ENCODE measurements around the gene LITAFD. TPM values are rescaled to one million over a fixed set of nuclear protein-coding genes. Genes with fewer than 3 reads are reported as not detected.

LITAFD gene
- total and polyA plus RNA-seq, 9 of the 15 experiments (the other 6 are each of a cell fraction or from before 2014, with no cell fraction given), result not detected

DNA sequence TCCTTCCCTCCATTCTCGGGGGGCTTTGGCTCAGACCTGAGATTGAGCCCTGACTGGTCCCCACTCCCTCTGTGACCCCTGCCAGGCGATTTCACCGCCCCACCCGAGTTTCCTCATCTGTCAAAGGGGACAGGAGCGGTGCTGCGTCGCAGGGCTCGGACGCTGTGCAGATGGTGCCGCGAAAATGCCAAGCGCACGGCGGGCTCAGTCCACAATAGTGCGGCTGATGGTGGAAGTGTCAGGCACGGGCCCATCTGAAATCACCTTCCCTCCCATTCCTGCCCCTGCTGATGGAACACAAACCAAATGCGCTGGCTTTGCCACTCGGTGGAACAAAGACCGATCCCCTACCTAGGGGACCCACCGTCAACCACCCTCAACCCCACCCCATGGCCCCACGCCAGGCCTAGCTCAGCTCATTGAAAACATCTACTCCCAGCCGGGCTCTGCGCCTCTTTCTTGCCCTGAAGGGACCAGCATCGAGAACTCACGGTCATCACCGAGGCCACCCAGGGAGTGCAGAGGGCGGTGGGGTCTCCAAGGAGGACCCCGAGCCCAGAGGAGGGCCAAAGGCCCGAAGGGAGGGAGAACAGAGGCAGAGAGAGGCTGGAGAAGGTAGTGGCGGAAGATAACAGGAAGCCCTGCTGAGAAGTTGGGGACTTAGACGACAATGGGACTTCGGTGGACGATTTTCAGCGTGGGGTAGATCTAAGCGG lies 14.8 kb upstream of the LITAFD start (continued):
- TF ChIP-seq, protein P1, sequence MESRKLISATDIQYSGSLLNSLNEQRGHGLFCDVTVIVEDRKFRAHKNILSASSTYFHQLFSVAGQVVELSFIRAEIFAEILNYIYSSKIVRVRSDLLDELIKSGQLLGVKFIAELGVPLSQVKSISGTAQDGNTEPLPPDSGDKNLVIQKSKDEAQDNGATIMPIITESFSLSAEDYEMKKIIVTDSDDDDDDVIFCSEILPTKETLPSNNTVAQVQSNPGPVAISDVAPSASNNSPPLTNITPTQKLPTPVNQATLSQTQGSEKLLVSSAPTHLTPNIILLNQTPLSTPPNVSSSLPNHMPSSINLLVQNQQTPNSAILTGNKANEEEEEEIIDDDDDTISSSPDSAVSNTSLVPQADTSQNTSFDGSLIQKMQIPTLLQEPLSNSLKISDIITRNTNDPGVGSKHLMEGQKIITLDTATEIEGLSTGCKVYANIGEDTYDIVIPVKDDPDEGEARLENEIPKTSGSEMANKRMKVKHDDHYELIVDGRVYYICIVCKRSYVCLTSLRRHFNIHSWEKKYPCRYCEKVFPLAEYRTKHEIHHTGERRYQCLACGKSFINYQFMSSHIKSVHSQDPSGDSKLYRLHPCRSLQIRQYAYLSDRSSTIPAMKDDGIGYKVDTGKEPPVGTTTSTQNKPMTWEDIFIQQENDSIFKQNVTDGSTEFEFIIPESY (CRISPR knock-in tag; IDR thresholded peaks at IDR 0.05), result peak; percentile 31; the same call in 1 of the 2 replicates
- TF ChIP-seq BRD9 (IDR thresholded peaks at IDR 0.05; ENCODE audit: low read depth, partially characterized antibody), result peak; percentile 12
- TF ChIP-seq NFYB (IDR thresholded peaks at IDR 0.05; ENCODE audit: extremely low read depth, insufficient read length), result no peak
- 0 out of 2 replicates have a peak, but pooled peaks have one; percentile 29 for TF ChIP-seq BRD4 (IDR thresholded peaks at IDR 0.05)
- no peak for TF ChIP-seq IFI16 (CRISPR knock-in tag; IDR thresholded peaks at IDR 0.05)
- no peak for TF ChIP-seq XRCC5 (IDR thresholded peaks at IDR 0.05; ENCODE audit: low read depth, low read length)
- TF ChIP-seq ZNF184 (CRISPR knock-in tag; IDR thresholded peaks at IDR 0.05), result no peak
- 0 out of 2 replicates have a peak, but pooled peaks have one; percentile 15 for TF ChIP-seq GABPB1 (CRISPR knock-in tag; IDR thresholded peaks at IDR 0.05)
- no peak for TF ChIP-seq NBN (IDR thresholded peaks at IDR 0.05; ENCODE audit: low read depth)
- TF ChIP-seq YY1 (IDR thresholded peaks at IDR 0.05; ENCODE audit: borderline replicate concordance in 1 of 3, control insufficient read depth in 1 of 3, extremely low read depth in 1 of 3, insufficient read depth in 3 of 3, insufficient read length in 1 of 3, insufficient replicate concordance in 2 of 3, low read depth in 1 of 3, low read length in 2 of 3), result no peak
- 0 out of 2 replicates have a peak, but pooled peaks have one; percentile 19 for TF ChIP-seq HDGF (IDR thresholded peaks at IDR 0.05)
- peak; percentile 62 for TF ChIP-seq POLR2G (IDR thresholded peaks at IDR 0.05; ENCODE audit: low read depth, low read length)
- TF ChIP-seq ZNF551 (CRISPR knock-in tag; IDR thresholded peaks at IDR 0.05), result no peak
- TF ChIP-seq, protein P2, sequence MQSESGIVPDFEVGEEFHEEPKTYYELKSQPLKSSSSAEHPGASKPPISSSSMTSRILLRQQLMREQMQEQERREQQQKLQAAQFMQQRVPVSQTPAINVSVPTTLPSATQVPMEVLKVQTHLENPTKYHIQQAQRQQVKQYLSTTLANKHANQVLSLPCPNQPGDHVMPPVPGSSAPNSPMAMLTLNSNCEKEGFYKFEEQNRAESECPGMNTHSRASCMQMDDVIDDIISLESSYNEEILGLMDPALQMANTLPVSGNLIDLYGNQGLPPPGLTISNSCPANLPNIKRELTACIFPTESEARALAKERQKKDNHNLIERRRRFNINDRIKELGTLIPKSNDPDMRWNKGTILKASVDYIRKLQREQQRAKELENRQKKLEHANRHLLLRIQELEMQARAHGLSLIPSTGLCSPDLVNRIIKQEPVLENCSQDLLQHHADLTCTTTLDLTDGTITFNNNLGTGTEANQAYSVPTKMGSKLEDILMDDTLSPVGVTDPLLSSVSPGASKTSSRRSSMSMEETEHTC (IDR thresholded peaks at IDR 0.05), result no peak
- no peak for TF ChIP-seq ZNF830 (CRISPR knock-in tag; IDR thresholded peaks at IDR 0.05)
- TF ChIP-seq ZNF583 (CRISPR knock-in tag; IDR thresholded peaks at IDR 0.05), result no peak
